Measurements from ENCODE around the gene RASGRP2.

GRCh38 chr11:64714666-64715065 lies 29.3 kb downstream of the RASGRP2 start:
- TF ChIP-seq EZH2 (IDR thresholded peaks at IDR 0.05) (no peak), POLR2AphosphoS5 (IDR thresholded peaks at IDR 0.05; ENCODE audit: borderline replicate concordance, low read depth, low read length) (no peak)
